GM18858 (cell line): ENCODE measurements around the gene NPAS4.
A peak's percentile ranks its signal among the peaks of the same experiment; 100 is the strongest.
"Not testable (repeated sequence)": the region's sequence is repeated elsewhere in the genome, so short reads cannot be mapped to it uniquely, and the experiment has no call there.

Experiments
- ATAC-seq: cut with Tn5 transposase; IDR thresholded peaks from one replicate; pipeline ENCODE4 v1.9.1; 2021; ENCODE audit not compliant: unreplicated experiment

Gene NPAS4

DNA sequence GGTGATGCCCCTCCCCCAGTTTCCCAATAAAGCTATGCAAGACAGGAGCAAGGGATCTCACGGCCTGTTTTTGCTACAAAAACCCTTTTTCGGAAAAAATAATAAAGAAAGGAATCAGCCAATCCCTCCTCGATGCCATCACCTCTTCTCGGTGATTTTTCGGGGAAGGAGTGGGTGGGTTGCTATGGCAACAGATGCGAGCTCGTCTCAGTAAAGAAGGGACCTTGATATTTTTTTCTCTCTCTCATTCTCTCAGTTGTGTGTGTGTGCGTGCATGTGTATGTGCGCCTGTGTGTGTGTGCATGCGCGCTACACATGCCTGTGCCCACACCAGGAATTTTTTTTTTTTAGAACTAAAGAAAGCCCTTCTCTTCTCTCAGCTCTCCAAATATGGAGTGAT, 3.8 kb upstream of the NPAS4 start:
- no peak for ATAC-seq

DNA sequence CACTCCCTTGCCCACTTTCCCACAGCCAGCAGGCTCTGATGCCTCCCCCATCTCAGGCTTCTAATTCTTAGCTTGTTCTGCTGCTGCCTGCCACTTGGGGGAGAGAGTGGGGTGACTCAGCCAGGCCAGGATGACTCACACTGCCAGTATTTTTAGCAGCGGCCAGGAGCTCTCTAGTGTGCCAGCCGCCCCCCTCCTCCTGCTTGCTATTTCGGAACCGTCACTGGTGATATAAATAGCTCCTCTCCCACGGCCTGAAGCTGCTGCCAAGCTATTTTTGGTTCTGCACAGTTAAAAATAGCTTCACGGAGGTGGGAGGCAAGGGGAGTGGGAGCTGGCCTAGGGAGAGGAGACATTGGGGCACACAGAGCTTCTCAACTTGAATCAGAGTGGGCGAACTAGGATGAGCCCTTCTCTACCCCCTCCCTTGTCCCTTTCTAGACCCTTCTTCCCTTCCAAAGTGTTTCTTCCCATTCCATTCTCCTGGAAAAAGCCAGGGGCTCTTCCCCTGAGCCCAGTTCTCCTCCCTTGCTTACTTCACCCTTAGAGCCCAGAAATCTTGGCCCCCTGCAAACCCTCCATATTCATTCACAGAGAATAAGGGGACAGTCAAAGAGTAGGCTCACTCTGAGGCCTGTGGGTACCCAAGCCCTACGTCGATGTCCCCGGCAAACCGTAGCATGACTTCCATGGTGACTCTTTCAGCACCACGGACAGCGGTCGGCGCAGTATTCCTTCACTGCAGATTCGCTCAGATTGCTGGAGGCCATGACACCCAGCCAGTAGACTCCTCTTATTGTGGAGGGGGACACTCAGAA, 2.5 kb upstream of the NPAS4 start:
- no peak for ATAC-seq

DNA sequence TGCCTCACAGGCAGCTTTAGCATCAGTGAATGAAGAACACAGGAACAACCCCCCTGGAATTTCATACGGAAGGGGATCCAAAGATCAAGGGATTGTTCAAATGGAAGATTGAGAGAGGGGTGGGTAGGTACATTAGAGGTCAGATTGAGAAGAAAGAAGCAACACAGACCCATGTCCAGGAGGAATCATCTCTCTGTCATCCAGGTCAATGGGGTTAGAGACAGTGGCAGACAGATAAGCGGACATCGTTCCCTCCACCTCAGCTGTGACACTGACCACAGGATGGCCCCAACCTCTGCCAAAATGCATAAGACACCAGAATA, 1.9 kb upstream of the NPAS4 start:
- ATAC-seq = no peak

DNA sequence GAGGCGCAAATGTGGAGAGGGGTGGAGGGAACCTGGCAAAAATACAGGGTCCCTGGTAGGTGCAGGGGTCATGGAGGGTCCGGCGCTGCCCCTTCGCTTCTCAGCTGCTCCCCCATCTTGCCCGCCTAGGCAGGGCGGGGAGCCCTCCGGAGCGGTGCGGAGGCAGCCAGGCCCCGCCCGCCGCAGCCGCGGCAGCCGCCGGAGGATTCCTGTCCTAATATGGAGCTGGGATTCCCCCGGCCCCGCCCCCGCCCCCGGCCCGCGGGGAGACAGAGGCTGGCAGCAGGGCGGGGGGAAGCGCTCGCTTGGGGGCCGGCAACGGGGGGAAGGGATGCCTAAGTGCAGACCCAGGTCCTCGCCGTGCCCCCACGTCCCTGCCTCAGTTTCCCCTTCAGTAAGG, 1.0 kb upstream of the NPAS4 start:
- ATAC-seq = no peak

DNA sequence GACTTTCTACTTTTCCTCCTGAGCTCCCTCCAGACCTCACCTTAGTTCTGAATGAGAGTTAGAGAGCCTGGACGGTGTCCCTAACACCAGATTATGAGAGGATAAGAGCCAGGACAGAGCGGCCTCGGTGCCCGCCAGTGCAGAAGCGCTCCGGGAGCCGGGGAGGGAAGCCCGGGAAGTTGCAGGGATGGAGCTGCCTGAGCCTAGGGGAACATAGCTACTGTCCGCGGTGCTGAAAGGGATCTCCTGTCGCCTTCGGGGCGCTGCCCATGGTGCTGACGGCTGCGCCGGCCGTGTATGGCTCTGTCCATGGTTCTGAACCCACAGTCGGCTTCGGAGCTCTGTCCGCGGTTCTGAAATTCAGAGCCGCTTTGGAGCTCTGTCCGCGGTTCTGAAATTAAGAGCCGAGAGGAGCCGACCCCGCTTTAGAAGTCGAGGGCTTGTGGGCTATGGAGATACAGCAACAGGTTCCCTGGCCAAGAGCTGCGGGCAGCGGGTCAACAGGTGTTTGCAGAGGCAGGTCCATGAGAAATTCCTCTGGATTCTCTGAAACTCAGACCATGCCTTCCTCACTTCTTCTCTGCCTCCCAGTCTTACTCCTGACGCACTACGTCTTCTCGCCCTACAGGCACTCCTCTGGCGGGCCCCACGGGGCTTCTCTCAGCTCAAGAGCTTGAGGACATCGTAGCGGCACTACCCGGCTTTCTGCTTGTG, 814 bp downstream of the NPAS4 start:
- ATAC-seq = peak; percentile 51

DNA sequence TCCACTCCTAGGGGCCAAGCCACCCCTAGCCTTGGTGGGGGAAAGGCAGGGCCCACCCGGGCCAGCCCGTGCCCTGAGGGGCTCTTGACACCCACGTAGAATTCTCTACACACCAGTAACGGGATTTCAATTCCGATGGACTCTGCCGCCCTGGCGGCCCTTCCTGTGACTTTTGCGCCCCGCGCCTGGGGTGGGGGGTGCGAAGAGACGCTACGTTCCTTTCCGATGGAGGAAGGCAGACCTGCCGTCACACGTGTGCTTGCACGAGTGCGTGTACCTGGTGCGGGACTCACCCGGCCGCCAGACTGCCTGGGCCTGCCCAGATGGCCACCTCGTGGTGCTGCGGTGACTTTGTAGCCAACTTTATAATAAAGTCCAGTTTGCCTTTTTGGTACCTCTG, 5.5 kb downstream of the NPAS4 start:
- ATAC-seq = no peak

DNA sequence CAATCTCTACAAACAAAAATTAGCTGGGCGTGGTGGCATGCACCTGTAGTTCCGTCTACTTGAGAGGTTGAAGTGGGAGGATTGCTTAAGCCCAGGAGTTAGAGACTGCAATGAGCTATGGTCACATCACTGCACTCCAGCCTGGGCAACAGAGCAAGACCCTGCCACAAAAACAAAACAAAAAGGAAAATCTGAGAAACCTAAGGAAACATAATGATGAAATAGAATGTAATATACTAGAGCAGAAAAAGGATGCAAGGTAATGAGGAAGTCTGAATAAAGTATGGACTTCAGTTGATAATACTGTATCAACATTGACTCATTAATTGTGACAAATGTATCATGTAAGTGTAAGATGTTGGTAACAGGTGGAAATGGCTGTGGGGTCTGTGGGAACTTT, 8.1 kb downstream of the NPAS4 start:
- ATAC-seq = no peak

DNA sequence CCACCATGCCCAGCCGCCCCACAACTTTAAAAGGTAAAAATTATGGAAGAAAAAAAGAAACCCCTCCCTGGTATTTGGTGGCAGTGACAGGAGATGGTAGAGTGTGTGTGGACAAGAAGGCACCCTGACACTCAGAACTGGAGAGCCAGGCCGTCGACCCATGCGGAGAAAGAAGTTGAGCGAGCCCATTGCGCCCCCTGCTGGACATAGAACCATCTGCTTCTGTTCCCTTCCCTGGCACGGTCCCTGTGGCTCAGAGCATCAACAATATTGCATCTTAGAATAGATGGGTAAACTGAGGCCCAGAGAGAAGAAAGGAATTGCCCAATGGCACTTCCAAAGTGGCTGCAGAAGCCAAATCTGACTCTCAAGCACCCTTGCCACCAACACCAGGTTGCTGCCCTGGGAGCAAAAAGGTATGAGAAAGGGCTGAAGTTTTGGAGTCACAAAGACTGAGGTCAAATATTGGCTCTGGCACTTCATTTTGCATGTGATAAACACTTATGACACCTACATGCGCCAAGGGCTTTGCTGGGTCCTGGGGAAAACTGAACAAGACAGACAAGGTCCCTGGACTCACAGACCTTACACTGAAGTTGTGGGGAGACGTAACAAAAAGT, 9.3 kb downstream of the NPAS4 start:
- ATAC-seq = no peak

DNA sequence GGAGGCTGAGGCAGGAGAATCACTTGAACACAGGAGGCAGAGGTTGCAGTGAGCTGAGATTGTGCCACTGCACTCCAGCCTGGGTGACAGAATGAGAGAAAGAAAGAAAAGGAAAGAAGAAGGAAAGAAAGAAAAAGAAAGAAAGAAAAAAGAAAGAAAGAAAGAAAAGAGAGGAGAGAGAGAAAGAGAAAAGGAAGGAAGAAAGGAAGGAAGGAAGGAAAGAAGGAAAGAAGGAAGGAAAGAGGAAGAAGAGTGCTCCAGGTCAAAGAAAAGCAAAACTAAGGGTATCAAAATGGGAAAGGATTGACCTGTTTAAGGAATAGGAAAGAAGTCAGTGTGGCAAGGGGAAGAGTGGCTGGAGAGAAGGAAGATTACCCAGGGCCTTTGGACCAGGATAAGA, 10.5 kb downstream of the NPAS4 start:
- not testable (repeated sequence) for ATAC-seq

DNA sequence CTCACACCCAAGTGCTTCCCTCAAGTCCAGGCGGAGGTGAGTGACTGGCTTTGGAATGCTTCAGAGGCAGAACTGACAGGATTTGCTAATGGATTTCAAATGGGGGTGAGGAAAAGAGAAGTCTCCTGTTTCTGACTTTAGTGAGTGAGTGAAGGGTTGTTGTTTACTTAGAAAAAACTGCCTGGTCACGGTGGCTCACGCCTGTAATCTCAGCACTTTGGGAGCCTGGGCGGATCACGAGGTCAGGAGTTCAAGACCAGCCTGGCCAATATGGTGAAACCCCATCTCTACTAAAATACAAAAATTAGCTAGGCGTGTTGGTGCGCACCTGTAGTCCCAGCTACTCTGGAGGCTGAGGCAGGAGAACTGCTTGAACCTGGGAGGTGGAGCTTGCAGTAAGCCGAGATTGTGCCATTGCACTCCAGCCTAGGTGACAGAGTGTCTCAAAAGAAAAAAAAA, 11.1 kb downstream of the NPAS4 start:
- not testable (repeated sequence) for ATAC-seq

DNA sequence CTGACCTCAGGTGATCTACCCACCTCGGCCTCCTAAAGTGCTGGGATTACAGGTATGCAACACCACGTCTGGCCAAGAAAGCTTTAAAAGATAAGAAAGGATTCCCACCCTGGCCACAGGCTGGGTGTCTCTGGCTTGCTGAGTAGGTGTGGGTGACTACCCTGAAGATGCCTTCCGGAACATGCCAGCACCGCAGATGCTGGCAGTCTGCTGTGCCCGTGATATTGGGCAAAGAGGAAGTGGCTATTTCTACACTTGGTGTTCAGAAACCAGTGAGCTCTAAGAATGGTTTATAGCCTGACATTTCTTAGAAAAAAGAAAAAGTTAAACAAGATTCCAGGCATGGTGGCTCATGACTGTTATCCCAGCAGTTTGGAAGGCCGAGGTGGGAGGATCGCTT, 11.8 kb downstream of the NPAS4 start:
- no peak for ATAC-seq

DNA sequence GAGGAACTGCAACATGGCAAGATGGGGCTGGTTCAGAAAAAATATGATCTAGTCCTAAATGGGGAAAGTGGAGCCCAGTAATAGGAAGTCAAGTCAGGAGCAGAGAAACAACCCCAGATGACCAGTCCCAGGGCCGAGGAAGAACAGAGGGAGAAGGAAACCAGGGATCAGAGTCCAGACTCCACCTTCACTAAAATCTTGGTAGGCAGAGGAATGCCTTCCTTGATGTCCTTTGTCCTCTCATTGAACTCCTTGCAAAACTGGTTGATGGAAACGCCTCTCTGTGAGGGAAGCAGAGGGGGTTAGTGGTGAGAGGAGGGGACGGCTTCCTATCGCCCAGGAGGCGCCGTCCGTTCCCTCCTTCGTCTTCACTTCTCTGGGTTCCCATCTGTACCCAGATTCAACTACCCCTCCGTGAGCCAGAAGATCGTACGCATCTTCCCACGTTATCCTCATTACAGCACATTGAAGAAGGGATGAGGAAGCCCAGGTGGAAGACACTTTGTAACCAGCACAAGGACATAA, 17.2 kb downstream of the NPAS4 start:
- ATAC-seq = no peak

DNA sequence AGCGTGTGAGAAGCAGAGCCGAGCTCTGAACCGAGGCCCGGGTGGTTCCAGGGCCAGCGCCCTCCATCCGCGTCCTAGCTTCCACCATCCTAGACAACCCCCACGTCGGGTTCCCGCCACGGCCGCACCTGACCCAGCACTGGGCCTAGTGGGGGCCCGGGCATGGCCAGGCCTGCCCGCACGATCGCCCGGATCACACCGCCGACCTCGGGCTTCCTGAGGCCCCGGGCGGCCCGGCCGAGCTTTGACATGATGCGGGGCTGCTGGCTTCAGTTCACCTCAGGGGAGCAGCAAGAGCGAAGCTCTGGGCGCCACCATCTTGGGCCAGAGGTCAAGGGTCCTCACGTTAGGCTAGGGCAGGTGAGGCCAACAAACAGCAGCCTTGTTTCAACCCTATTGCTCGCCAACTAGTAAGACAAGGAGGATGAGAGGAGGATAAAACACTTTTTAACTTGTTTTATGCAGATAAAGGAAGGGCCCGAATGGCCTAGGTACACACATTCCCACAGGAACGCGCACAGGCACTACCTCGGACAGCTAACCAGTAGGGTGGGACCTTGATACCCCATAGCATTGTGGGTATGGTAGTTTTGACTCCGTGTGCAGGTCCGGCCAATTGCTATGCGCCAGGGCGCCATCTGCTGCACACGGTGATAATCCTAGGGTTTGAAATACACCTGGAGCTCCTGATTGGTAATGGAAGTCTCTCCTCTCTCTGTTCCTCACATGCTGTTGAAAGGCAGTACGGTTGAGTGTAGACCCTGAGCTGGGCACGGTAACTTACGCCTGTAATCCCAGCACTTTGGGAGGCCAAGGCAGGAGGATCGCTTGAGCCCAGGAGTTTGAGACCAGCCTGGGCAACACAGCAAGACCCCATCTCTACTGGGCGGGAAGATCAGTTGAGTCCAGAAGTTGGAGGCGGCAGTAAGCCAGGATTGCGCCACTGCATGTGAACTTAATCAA, 17.9 kb downstream of the NPAS4 start, which contains the start of gene MRPL11:
MRPL11 (minus strand) TSS at position 345 of the 963 bp plus-strand sequence; CDS start at position 251, 94 bp downstream.
- peak; percentile 88 for ATAC-seq

DNA sequence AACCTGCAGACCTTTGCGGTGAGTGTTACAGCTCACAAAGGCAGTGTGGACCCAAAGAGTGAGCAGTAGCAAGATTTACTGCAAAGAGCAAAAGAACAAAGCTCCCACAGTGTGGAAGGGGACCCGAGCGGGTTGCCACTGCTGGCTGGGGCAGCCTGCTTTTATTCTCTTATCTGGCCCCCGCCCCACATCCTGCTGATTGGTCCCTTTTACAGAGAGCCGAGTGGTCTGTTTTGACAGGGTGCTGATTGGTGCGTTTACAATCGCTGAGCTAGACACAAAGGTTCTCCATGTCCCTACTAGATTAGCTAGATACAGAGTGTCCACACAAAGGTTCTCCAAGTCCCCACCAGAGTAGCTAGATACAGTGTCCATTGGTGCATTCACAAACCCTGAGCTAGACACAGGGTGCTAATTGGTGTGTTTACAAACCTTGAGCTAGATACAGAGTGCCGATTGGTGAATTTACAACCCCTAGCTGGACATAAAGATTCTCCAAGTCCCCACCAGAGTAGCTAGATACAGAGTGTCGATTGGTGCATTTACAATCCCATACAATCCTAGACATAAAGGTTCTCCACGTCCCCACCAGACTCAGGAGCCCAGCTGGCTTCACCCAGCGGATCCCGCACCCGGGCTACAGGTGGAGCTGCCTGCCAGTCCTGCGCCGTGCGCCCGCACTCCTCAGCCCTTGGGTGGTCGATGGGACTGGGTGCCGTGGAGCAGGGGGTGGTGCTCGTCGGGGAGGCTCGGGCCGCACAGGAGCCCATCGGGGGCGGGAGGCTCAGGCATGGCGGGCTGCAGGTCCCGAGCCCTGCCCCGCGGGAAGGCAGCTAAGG, 19.5 kb downstream of the NPAS4 start:
- ATAC-seq = not testable (repeated sequence)

DNA sequence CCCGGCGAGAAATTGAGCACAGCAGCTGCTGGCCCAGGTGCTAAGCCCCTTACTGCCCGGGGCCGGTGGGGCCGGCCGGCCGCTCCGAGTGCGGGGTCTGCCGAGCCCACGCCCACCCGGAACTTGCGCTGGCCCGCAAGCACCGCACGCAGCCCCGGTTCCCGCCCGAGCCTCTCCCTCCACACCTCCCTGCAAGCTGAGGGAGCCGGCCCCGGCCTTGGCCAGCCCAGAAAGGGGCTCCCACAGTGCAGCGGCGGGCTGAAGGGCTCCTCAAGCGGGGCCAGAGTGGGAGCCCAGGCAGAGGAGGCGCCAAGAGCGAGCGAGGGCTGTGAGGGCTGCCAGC, 20.1 kb downstream of the NPAS4 start:
- ATAC-seq = not testable (repeated sequence)

DNA sequence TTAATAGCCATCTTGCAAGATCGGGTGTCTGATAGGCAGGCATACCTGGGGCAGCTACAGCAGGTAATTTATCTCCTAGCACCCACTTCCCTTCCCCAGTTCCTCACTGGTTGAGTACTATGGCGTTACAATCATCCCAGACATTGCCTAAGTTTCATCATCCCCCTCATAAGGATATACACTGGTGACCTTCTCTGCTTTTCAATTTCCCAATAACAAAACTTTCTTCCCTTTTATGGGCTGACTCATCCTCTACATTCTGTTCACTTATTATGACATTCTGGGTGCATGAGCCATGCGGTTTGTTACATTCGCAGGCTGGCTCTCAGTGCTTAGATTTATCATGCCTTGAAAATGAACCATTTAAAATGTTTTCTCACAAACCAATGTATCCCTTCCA, 22.8 kb downstream of the NPAS4 start:
- no peak for ATAC-seq

DNA sequence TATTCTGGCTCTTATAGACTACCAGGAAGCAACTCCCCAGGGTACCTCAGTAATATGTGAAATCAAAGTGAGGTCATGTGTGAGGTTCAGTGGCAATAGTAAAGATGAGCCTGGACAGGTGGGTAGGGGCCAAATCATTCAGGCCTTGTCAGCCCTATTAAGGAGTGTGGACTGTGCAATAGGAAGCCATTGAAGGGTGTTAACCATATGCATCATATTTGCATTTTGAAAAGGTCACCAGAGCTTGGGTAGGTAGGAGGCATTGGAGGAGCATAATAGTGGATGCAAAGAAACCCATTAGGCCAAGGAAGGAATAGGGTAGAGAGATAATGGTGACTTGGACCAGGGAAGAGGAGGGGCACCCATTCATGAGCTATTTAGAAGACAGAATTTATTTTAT, 26.2 kb downstream of the NPAS4 start:
- no peak for ATAC-seq

DNA sequence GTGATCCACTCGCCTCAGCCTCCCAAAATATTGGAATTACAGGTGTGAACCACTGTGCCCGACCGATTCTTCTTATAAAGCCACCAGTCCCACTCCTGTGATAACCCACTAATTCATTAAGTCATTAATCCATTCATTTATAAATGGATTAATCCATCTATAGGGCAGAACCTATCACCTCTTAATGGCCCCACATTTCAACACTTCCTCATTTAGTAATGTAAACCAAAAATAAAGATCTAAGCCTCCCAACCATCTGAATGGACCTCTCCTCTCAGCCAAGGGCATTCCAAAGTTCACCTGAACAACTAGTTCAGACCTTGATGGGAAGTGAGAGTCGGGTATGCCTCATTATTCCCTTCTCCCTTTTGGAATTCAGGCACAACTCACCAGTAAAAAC, 27.7 kb downstream of the NPAS4 start:
- no peak for ATAC-seq

DNA sequence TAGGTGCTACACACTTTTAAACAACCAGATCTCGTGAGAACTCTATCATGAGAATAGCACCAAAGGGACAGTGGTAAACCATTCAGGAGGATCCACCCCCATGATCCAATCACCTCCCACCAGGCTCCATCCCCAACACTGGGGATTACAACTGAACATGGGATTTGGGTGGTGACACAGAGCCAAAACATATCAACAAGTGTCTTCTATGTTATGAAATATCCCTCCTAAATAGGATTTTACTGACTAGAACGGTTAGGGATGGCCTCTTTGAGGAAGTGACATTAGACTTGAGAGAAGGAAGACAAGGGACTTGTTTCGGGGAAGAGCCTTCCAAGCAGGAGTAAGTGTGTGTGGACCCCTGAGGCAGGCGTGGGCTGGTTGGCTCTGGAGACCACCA, 29.7 kb downstream of the NPAS4 start:
- no peak for ATAC-seq

DNA sequence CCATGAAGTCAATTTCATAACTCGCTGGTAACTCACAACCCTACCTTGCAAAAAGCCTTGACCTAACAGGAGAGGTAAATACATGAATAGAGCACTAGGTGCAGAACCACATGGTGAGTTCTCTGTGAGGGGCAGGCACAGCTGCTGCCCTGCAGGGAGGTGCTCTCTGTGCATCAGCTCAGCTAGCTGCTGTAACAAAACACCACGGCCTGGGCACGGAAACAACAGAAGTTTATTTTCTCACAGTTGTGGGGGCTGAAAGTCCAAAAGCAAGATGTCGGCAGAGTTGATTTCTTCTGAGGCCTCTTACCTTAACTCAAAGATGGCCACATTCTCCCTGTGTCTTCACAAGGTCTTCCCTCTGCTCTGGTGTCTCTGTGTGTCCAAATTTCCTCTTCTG, 30.8 kb downstream of the NPAS4 start:
- no peak for ATAC-seq
